ENCODE measurements around the gene C6orf62.
"Not testable (repeated sequence)": the region's sequence is repeated elsewhere in the genome, so short reads cannot be mapped to it uniquely, and the experiment has no call there.

C6orf62 gene

DNA sequence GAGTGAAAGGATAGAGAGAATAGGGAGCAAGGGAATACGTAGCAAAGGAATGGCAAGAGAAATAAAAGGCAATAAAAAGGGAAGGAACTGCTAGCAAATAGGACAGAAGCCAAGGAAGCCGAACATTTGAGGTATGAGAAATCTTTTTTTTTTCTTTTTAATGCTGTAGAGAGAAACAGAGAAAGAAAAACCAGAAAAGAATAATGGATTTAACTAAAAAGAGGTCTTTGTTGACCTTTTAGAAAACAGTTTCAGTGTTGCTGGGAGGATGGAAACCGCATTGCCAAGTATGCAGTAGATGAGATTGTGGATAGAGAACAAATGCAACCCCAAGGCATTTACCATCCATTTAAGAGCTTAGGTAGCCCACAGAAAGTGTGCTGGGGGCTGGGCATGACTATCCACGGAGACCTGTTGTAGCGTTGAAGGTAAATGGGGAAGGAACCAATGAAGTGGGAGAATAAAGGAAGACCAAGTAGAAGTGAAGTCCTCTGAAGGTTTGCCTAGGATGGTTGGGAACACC, 23.3 kb upstream of the C6orf62 start:
- DNase-seq: no peak

DNA sequence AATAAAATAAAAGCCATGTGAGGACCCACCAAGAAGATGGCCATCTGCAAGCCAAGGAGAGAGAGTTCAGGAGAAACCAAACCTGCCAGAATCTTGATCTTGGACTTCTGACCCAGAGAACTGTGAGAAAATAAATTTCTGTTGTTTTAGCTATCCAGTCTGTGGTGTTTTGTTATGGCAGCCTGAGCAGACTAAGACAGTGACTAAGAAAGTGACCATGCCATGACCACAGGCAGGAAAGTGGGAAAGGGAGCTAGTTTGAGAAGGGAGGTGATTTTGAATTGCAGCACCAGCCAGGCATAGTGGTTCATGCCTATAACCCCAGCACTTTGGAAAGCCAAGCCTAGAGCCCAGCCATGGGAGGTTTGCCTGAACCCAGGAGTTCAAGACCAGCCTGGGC, 21.9 kb upstream of the C6orf62 start:
- no peak for DNase-seq

- no peak for DNase-seq
These were observed 19.8 kb upstream of the C6orf62 start for GRCh38 chr6:24738741-24739140.

DNA sequence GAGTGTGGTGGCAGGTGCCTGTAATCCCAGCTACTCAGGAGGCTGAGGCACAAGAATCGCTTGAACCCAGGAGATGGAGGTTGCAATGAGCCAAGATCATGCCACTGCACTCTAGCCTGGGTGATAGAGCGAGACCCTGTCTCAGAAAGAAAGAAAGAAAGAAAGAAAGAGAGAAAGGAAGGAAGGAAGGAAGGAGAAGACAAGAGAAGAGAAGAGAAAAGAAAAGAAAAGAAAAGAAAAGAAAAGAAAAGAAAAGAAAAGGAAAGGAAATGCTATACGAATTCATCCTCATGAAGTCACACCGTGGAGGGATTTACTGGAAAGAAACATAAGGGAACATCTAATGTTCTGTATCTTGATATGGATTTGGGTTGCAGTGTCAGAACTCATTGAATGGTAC, 15.8 kb upstream of the C6orf62 start:
- DNase-seq: not testable (repeated sequence)

DNA sequence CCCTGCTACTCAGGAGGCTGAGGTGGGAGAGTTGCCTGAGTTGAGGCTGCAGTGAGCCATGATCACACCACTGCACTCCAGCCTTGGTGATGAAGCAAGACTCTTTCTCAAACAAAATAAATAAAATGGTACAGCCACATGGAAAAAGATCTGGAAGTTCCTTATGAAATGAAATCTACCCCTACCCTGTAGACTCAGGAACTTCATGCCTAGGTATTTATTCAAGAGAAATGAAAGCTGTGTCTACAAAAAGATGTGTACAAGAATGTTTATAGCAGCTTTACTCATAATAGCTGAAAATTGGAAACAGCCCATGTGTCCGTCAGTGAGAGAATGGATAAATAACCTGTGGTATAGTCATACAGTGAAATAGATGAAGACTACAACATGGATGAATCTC, 15.2 kb upstream of the C6orf62 start:
- DNase-seq: no peak

GRCh38 chr6:24731456-24732134, 12.6 kb upstream of the C6orf62 start:
- DNase-seq: not testable (repeated sequence)

- DNase-seq: not testable (repeated sequence)
These were observed 11.7 kb upstream of the C6orf62 start for GRCh38 chr6:24730653-24731052.

GRCh38 chr6:24723270-24723669, 4.3 kb upstream of the C6orf62 start:
- no peak for DNase-seq

- DNase-seq: peak; percentile 75
These were observed 2.7 kb upstream of the C6orf62 start for GRCh38 chr6:24721461-24722215.

- peak; percentile 99 for DNase-seq
These were observed 1.9 kb upstream of the C6orf62 start for GRCh38 chr6:24720604-24721460.

DNA sequence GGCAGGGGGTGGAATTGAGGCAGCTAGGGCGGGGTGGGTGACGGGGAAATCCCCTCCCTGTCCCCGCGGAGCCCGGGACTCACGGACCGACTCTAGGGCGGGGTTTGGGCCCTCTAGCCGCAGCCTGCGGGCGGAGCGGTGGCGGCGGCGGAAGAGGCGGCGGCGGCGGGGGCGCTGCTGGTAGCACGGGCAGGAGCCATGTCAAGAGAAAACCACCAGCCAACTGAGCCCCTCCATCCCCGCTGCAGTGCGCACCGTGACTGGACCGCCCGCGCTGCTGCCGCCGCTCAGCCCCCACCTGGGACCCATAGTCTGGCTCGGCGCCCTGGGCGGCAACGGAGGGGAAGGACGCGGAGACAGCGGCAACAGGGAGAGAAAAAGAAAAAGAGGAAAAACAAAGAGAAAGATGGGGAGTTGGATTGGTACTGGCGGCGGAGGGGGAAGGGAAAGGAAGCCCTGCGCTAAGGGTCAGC, 1.2 kb upstream of the C6orf62 start:
- peak; percentile 69 for DNase-seq

GRCh38 chr6:24718449-24719124, 367 bp downstream of the C6orf62 start:
- DNase-seq: no peak

DNA sequence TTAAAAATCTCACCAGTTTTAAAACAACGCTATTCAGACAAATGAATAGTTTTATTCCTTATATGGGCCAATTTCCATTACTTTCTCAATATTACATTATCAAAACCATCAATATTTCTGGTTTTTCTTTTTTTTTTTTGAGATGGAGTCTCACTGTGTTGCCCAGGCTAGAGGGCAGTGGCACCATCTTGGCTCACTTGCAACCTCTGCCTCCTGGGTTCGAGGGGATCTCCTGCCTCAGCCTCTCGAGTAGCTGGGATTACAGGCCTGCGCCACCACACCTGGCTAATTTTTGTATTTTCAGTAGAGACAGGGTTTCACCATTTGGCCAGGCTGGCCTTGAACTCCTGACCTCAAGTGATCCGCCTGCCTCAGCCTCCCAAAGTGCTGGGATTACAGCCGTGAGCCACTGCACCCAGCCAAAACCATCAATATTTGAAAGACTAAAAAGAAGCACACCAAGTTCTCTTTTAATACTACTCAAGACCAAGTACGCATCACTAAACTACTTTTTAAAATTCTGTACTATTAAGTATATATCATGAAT, 2.3 kb downstream of the C6orf62 start:
- DNase-seq: not testable (repeated sequence)

DNA sequence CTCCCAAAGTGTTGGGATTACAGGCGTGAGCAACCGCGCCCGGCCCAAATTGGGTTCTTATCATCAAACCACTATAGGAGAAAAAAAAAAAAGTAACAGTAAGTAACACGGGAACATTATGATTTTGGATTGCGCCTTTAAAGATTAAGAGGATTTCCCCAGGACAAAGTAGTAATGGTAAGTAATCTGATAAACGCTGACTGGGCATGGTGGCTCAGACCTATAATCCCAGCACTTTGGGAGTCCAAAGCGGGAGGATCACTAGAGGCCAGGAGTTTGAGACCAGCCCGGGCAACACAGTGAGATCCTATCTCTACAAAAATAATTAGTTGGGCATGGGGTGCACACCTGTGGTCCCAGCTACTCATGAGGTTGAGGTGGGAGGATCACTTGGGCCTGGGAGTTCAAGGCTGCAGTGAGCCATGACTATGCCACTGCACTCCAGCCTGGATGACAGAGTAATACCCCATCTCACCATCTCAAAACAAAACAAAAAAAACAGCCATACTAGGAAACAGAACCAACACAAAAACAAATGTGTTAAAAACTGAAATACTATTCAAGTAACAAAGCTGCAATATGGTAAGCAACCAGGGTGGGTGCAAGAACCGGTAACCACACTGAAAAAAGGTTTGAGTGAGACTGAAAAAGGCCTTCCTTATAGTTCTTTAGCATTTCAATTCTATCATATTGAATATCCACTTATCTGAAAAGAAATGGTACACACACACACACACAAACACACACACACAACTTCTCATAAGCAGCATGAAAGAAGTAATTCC, 8.2 kb downstream of the C6orf62 start:
- DNase-seq: no peak

DNA sequence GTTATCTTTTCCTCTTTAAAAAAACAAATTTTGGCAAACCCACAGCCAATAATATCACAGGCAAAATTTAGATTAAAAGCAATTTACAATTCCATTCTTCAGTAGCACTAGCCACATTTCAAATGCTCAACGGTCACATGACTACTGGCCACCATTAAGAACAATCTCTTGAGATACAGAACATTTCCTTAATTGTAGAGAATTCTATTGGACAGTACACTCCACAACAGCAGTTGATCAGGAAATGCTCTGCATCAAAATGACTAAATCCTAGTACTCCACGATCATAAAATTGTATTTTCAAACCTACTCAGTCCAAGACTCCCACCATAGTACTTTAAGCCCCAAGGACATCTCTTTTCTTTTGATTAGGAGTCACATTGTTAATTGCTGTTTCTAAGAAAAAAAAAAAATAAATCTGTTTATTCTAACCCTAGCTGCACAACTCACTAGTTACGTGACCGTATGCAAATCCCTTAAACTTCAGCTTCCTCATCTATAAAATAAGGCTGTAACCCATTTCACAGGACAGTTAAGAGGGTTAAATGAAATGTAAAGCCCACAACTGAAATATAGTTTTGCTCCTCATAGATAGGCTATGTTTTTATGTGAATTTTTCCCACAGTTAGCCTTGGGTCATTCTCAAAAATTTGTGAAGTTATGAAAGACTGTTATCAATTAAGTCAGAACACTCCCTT, 9.8 kb downstream of the C6orf62 start:
- no peak for DNase-seq

GRCh38 chr6:24708612-24709011, 10.3 kb downstream of the C6orf62 start:
- DNase-seq: no peak

DNA sequence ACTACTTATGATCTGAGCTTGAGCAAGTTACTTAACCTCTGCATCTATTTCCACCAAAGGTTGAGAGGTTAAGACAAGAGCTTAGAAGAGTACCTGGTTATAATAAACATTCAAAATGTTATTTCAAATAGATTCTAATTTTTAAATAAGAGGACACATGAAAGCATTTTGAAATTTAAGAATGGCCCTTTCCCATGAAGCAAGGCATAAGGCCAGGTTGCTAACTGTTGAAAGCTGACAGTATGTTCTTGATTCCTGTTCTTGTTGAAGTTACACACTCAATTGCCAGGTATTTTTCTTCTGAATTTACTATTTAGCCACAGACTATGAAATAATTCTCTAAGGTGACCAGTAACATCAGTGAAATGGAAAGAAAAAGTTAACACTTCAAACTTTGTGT, 14.5 kb downstream of the C6orf62 start:
- DNase-seq: no peak

- no peak for DNase-seq
These were observed 16.2 kb downstream of the C6orf62 start for GRCh38 chr6:24702720-24703282.

DNA sequence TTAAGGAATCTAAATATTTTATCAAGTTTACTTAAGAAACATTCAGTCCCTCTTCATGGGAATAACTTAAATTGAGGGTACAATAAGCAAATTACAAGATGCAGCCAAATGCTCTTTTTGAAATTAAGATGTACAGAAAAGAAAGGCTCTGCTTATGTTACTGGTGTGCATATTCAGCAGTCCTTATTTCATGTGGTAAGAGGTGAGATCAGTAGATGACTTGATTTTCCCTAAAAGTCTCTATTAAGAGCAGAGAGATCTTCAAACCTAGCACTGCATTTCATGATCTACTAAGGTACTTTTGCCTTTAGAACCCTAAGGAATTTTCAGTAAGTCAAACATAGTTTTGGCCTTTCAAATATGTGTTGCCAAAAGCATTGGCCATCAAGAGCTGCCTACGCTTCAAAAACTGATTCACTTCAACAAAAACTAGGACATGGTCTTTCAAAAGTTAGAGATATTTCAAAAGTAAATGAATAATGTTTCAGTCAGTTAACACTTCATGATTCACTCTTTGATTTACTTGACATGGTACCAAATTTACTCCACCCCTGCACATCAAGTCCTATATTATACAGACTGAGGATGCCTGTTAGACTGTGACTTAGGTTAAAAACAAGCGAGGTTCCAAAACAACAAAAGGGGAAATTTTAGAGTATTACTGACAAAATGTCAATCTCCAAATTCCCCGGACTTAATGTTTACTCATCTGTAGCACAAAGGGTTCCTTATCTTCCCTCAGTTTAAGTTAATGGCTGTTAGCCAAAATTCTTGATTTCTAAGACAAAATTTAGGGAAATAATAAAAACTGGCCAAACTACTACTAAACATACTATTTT, 19.2 kb downstream of the C6orf62 start:
- no peak for DNase-seq
